GM19438 (cell line): ENCODE measurements around the gene FRMD4A.

Experiments used
- ATAC-seq: cut with Tn5 transposase; IDR thresholded peaks from one replicate; pipeline ENCODE4 v1.9.1; 2021; ENCODE audit warnings: low read depth; ENCODE audit not compliant: unreplicated experiment

FRMD4A gene

DNA sequence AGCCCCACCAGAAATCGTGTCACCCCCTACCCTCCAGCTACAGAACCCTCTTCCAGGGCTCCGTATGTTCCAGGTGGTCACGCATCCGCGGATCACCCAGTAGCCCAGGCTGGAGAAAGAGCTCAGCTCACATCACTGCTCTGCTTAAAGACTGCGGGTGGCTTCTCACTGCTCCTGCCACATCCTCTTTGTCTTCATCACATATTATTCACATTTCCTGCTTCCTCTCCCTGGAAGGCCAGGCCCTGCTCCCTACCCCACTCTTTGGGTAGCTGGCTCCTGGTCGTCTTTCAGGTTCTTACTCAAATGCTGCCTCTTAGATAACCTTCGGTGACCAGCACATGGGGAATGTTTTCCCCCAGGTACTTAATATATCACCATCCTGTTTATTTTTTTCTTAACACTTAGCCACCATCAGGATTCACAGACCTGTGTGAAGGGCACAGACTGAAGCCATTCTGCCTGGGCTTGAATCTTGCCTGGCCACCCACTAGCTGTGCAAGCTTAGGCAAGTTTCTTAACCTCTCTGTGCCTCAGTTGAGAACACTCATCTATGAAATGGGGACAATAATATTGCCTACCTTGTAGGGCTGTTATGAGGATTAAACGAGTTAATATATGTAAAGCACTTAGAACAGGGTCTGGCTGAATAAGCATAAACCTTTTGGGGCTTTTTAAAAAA, 436.2 kb downstream of the FRMD4A start:
- no peak for ATAC-seq

DNA sequence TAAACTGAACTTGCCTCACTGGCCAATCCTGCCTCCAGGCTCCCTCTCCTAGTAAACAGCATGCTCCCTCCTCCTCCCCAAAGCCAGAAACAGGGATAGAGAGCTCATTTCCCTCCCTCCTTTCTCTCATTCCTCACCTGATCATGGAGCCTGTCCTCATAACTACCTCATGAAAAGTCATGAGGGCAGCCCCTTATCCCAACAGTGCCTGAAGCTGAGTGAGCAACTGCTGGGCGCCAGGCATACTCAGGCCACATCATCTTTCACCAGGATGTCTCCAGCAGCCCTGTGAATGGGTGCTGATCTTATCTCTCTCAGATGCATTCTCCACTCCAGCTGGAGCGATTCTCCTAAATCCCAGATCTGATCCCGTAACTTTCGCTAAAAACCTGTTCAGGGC, 436.8 kb downstream of the FRMD4A start:
- ATAC-seq, result no peak

DNA sequence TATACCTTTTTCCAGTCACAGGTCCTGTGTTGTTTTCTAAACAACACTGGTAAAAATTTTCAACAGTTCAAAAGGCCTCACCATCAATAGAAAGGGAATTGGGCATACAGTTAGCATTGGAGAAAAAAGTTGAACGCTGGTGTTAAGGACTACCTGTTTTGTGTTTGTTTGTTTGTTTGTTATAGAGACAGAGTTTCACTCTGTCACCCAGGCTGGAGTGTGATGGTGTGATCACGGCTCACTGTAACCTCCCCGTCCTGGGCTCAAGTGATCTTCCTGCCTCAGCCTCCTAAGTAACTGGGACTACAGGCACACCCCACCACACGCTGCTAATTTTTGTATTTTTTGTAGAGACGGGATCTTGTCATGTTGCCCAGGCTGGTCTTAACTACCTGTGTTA, 437.9 kb downstream of the FRMD4A start:
- no peak for ATAC-seq

DNA sequence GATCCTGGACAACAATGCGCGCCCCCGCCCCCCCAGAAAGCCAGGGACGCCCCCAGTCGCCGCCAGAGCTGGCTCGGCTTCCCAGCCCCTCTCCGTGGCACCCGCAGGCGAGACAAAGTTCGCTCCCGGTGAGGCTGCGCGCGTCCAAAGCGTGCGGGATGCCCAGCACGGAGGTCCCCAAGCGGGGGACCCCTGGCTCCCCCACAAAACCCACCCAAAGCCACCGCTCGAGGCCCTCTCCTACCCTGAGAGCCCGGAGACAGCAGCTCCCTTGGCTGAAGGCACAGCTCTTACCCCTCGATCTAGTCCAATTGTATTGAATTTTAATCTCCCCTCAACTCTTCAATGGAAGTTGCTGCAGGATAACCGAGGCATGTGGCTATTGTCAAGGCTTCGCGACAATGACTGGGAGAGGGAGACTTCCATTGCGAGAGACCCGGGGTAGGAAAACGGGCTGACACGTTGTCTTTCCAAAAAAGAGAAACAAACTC, 438.7 kb downstream of the FRMD4A start:
- ATAC-seq, result no peak

DNA sequence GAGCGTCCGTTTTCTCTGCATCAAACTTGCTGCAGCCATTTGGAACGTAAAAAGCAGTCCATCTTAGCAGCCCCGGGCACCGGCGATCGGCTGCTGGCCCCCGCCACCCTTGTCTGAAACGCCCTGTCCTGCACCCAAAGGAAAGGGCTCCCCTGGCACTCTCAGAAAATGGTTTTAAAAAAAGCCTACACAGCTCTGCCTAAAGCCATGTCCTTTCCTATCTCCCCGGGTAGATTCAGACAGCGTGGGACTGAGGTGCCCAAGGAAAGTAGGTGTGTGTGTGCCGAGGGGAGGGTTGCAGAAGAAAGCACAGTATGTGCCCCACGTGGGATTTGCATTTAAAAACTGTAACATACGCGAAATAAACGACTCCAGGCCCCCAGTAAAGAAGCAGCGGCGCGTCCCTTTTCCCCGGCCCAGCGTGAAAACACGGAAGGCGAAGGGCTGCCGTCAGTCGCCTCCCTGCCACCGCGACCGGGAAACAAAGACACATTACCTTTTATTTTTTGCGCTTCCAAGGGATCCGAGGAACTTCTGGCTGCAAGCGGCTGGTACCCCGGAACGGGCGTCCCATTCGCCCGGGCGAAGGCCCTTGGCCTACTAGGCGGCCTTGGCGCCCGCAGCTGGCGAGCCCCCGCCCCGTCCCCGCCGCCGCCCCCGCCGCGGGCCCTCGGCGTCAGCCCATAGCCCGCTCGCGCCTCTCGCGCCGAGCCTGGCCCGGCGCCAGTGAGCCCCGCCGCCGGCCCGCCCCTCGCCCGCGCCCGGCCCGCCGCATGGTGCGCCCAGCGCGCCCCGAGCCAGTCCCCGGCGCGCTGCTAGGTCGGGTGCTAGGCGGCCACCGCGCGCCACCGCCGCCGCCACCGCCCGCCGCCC, 439.4 kb downstream of the FRMD4A start:
- no peak for ATAC-seq

DNA sequence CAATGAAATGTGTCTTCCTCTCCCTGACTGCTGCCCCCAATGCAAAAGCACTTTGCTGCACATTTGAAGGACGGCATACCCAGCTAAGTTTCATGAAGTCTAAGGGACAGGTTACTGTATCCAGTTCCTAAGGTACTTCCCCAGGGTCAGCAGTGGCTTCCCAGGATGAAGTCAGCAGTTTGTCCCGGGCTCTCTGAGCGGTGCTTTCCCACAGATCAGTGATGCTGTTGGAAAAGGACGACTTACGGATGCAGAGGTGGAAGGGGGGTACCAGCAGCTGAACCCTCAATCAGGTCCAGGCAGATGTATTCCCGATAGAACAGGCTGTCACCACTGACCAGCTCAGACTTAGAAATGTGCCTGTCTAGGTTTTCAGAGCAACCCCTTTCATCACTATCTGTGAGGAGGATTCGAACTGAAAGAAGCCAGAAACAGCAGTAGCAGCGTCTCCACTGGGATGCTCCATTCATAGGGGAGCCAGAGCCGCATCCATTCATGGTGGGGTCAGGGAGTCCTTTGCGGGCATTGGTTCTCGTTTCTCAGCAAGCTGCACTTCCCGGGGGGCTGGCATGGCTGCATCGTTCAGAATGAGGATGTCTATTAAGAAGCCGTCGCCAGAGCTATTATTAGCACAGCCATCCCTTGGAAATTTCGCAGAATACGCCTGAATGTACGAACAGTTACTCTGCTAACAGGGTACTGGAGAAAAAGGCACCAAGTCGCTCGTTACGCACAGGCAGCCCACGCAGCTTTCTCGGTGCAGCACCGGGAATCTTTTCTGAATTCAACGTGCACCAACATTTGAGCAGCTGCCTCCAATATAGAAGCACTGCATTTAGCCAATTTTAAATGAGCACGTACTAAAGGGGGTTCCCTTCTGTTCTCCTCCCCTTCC, 440.2 kb downstream of the FRMD4A start:
- ATAC-seq, result no peak

DNA sequence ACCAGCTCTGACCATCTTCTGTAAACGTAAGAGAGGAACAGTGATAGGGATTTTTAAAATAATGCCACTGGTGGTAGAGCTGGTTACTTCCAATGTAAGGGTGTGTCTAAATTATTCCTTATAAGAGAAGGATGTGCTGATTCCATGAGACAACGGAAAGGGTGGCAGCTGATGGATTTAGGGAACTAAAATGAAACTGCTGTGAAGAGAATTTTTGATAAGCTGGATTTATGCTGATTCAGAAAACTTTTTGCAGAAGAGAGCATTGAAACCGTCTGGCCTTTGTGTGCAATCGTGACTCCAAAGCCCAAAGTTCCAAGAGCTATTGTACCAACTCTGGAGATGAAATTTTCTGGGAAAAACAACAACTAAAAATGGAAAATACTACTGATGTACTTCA, 443.0 kb downstream of the FRMD4A start:
- no peak for ATAC-seq

DNA sequence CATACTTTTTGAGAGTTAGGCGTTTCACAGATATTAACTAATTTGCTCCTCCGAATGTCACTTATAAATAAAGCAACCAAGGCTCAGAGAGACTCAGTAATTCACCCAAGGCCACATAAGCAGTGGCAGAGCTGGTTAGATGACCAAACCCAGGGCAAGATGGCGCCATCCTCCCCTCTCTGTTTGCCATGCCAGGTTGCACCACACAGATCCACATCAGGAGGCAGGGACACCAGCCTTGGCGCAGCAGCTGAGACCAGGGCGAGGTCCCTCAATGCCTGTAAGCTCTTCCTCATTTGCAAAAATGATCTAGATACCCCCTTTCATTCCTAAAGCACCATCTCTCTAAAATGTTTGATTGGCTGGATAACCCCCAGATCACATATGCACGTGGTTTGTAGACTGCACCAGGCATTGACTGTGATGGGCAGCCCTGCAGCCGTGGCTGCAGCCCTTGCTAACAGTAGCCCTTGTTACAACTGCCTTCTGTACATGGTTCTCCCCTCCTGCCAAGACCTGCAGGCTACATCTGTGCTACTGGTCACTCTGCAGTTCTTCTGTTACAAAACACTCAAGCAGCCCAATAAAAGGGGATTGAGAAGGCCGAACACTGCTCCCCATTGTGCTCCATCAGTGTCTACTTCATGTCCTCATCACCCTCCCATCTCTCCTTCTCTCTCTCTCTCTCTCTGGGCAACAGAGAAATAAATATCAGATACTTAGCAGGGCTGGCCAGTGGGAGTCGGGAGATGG, 445.3 kb downstream of the FRMD4A start:
- no peak for ATAC-seq

DNA sequence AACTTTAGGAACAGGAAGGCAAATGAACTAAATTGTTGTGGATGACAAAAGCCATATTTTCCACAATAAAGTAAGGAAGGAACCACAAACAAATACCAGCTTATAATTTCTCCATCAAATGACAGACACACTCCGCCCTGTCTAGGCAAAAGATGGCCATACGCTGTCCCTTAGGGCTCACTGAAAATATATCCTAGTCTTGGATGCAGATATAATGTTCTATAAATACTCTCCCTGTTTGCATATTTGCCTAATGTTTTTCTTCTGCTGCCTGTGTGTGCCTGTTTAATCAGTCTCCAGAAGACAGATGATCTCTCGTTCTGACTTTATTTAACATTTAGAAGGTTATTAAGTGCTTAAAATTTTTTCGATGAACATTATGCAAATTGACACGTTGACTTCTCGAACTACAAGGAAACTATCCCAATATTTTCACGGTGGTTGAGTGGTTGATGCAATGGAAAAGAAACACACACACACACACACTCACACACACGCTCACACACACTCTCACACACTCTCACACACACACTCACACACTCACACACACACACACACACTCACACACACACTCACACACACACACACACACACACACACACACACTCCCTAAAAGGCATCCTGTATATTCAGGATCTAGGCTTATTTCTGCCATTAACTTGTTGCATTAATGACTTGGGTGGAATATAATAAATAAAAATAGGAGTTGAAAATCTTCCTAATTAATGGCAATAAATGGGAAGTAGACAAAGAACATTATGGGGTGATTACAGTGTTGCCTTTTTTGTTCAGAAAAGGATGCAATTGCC, 446.9 kb downstream of the FRMD4A start:
- no peak for ATAC-seq

DNA sequence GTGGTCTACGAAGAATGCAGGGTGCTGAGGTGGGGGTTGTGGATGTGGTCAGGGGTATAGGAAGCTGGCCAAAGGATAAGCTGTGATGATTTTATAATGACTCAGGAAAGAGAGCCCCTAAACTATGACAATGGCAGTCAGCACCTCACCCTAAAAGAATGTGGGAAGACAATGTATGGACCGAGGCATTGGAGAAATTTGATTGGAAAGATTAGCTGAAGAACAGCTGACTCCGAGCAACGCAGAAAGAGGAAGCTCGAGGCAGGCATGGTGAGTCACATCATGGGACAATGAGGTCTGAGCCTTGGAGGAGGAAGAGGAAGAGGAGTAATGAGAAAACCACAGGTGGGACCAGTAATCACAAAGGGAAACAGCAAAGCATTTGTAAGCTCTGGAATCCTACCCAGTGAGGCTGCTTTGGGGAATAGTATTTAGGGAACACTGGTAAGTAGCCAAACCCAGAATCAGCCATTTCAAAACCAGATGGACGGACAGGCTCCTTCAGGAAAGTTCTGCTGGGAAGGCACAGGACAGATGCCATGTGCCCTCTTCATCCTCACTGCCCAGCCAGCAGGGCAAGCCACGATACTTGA, 448.5 kb downstream of the FRMD4A start:
- ATAC-seq, result no peak

DNA sequence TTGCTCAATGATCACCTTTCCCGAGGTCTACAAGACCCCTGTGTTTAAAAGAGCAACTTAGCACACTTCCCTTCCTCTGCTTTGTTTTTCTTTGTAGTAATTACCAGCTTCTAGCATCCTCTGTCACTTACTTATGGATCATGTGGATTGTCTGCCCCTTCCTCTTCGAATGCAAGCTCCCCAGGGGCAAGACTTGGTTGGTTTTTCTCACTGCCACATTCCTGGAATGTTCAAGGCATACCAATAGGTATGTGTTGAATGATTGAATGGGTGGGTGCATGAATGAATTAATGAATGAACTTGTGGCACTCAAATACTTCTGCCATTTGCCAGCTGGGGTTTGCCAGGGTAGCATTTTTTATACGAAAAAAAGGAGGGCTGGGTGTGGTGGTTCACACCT, 450.0 kb downstream of the FRMD4A start:
- no peak for ATAC-seq

DNA sequence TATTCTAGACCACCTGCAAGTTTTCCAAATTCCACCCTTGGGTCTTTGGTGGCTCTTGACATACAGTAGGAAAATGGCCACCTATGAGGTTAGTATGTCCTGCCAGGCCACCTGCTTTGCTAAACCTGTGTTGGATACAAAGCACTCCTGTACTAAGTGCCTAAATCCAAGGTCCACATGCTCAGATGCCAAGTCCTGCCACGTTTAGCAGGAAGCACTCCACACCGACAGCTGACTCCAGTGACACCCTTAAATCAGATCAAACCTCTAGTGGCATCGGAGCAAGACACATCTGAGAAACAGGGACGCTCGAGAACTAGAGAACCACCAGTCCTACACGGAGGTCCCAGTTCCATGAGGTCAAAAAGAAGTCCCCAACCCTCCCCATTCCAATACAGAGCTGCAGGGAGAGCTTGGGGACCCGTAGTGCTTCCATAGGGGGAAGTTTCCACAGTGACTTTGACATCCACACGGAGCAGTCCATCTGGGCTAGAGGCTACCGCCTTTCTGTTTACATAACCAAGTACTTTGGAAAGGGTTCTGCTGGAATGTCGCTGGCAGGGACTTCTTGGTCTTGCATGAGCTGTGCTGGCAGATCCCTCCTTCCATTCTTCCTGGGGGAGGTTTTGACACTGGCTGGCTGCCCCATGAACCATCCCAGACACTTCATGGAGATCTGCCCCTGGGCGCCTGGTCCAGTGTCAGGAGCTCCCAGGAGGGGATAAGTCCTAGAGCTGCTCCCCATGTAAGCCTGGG, 453.4 kb downstream of the FRMD4A start:
- ATAC-seq, result no peak

DNA sequence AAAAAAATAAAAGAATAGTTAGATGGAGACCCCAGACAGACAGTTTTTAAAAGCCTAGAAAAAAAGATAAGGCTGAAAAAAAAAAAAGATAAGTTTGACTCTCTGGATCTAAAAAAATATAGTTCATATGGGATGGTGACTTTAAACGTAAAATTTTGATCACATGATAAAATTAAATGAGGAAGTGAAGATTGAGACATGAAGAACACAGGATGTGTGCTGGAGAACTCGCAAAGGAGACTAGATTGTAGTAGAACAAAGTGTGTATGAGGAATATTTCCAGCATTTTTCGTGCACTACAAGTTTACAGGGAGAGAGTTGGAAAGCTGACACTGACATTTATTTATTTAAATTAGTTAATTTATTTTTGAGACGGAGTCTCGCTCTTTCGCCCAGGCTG, 457.5 kb downstream of the FRMD4A start:
- ATAC-seq, result no peak

DNA sequence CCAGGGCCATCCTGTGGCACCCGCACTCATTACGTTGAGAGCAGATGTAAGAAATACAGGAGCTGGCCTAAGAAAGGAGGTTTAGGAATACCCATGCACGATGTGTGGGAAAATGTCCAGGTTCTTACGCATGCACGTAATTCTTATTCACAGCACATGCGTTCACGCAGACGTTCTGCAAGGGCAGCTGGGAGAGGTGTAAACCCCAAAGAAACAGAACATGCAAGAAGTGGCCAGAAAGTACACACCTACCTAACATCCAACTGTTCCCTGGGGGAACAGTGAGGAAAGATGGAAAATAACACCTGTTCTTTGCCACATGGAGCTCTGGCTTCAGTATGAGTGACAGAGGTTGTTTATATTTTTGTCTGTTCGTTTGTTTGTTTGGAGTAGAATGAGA, 458.3 kb downstream of the FRMD4A start:
- ATAC-seq, result no peak

DNA sequence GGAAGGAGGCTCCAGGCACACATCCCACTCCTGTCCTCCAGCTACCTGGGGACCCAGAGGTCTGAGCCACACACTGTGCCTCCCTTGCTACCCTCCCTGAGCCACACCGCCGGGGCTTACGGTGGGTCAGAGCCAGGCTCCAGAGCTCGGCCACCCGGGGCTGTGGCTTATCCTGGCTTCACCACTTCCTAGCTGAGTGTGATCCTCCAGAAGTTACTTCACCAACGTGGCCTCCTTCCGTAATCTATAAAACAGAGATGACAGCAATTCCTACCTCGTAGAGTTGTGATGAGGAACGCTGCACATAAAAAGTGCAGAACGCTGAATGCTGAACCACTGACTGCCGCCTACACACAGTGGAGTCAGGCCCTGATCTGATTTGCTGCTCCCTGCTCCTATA, 458.9 kb downstream of the FRMD4A start:
- ATAC-seq, result no peak

DNA sequence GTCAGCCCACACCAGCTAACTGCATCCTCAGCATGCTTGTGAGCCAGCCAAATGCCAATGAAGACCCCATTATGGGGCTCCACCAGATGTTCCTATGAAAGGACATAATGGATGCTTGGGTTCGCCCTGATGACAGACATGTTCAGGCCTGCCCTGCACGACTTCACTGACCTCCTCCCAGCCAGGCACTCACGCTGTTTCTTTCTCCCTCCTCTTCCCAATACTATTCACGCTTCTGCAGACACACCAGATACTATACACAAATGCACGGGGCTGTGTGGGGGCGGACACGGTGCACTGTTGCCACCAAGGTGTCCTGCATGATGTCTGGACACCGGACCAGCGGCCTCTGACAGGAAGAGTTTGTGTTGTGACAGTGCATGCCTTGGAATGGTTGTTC, 459.7 kb downstream of the FRMD4A start:
- ATAC-seq, result no peak

DNA sequence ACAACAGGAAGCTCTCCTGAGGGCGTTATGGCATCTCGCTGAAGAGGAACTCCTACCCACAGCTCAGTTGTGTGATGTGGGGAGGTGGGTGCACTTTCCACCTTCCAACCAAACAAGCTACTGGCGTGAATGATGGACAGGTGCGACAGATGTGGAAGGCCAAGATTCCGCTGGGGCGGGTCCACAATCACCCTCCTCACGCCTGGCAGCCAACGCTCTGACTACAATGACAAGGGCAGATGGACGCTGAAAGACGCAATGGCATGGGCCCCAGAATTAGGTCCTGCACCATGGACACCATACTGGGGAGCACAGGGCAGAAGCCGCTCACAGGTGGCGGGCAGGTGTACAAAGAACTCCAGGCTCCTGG, 461.4 kb downstream of the FRMD4A start:
- no peak for ATAC-seq

DNA sequence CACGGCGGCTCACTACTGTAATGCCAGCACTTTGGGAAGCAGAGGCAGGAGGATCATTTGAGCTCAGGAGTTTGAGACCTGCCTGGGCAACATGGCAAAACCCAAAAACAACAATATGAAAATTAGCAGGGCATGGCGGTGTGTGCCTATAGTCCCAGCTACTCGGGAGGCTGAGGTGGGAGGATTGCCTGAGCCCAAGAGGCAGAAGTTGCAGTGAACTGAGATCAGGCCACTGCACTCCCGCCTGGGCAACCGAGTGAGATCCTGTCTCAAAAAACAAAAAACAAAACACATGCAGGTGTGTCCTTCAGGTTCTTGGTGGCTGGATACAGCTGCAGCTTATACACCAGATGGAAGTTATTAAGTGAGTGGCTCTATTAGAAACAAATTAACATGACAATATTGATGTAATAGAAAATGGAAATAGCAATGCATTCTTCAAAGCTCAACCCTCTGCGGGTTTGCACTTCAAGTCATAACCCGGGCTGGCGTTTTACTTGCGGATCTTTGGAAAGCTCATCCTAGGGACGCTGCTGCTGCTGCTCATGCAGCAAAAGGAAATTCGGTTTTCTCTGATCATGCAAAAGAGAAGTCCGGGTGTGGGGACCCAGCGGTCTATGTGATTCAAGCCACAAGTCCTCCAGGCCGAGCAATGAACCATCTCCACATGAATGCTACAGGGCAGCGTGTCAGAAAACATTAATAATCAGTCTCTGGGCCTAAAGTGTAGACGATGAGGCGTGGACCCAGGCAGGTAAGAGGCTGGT, 462.0 kb downstream of the FRMD4A start:
- no peak for ATAC-seq
